Ascending aorta (tissue), 2 donors: ENCODE measurements around the gene ZFR2. TPM values are rescaled to one million over a fixed set of nuclear protein-coding genes. Genes with fewer than 3 reads are reported as not detected.

Experiments used
- DNase-seq, 2 donors: peaks; one replicate each; pipeline ENCODE4 v3.0.0-alpha.2; 2019; ENCODE audit warnings: low spot score in 2 of 2
- H3K27ac ChIP-seq, 2 donors: fragments of 200-600 bp; sonication (generic); one replicate each; pipeline ENCODE4 v1.5.1; 2016 to 2017; ENCODE audit warnings: mild to moderate bottlenecking in 1 of 2
- H3K27me3 ChIP-seq: fragments of 200-600 bp; sonication (generic); one replicate; pipeline ENCODE4 v1.5.1; 2017
- H3K36me3 ChIP-seq, 2 donors: fragments of 200-600 bp; sonication (generic); one replicate each; pipeline ENCODE4 v1.5.1; 2016
- H3K4me1 ChIP-seq, 2 donors: fragments of 200-600 bp; sonication (generic); one replicate each; pipeline ENCODE4 v1.5.1; 2016 to 2017; ENCODE audit warnings: mild to moderate bottlenecking in 1 of 2
- H3K4me3 ChIP-seq, 2 donors: fragments of 200-600 bp; sonication (generic); one replicate each; pipeline ENCODE4 v1.5.1; 2016 to 2017; ENCODE audit warnings: mild to moderate bottlenecking in 1 of 2
- H3K9me3 ChIP-seq, 2 donors: fragments of 200-600 bp; sonication (generic); one replicate each; pipeline ENCODE4 v1.5.1; 2016
- intact Hi-C: fragments of 100-400 bp; cut with DNase I; formaldehyde crosslinking; loops from one replicate; pipeline ENCODE4 v1.15.1; 2023
- total RNA-seq: library from RNA; depleted of rRNA; stranded (reverse); fragments of >200 nt; gene quantifications from one replicate; pipeline ENCODE4 v1.1.0, GENCODE V29; 2016
- TF ChIP-seq, protein P1 (sequence below), 3 experiments: fragments of 200-600 bp in 2 of 3; fragments of 450-650 bp in 1 of 3; sonication (generic) in 2 of 3; IDR thresholded peaks; one replicate each; pipeline ENCODE4 v1.5.1; 2016 to 2019; ENCODE audit warnings: antibody characterized with exemption in 3 of 3, mild to moderate bottlenecking in 1 of 3, moderate library complexity in 1 of 3

ZFR2 gene
- total RNA-seq, 1 donor from 2014 or later = not detected

DNA sequence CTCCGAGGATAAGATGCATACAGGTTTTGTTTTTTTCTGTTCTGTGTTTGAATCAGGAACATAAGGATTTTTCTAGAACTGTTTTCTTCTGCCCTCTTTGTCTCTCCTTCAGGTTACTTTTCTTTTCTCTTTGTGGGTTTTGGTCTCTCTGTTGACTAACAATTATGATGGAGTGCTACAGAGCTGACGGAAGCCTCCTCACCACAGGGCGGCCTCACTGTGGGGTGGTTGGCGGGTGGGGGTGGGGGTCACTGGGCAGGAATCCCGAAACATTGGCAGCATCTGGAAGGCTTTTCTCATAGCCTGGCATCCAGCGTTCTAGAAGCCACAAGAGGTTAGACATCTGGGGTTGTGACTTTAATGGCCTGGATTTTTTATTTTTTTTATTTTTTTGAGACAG lies 70.7 kb downstream of the ZFR2 start:
- DNase-seq = no peak
- H3K27me3 ChIP-seq = no peaks in the 10 kb centered on the region
- H3K27ac ChIP-seq = no peak overlapping the region
- no peaks in the 10 kb centered on the region for H3K4me1 ChIP-seq
- TF ChIP-seq, protein P1, sequence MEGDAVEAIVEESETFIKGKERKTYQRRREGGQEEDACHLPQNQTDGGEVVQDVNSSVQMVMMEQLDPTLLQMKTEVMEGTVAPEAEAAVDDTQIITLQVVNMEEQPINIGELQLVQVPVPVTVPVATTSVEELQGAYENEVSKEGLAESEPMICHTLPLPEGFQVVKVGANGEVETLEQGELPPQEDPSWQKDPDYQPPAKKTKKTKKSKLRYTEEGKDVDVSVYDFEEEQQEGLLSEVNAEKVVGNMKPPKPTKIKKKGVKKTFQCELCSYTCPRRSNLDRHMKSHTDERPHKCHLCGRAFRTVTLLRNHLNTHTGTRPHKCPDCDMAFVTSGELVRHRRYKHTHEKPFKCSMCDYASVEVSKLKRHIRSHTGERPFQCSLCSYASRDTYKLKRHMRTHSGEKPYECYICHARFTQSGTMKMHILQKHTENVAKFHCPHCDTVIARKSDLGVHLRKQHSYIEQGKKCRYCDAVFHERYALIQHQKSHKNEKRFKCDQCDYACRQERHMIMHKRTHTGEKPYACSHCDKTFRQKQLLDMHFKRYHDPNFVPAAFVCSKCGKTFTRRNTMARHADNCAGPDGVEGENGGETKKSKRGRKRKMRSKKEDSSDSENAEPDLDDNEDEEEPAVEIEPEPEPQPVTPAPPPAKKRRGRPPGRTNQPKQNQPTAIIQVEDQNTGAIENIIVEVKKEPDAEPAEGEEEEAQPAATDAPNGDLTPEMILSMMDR (IDR thresholded peaks at IDR 0.05) = no peak
- H3K36me3 ChIP-seq = no peaks in the 10 kb centered on the region
- H3K4me3 ChIP-seq = no peak overlapping the region
- intact Hi-C loops = no loop called here
- H3K9me3 ChIP-seq = peaks cover 0 to 12% of the 10 kb centered on the region in 2 donors

DNA sequence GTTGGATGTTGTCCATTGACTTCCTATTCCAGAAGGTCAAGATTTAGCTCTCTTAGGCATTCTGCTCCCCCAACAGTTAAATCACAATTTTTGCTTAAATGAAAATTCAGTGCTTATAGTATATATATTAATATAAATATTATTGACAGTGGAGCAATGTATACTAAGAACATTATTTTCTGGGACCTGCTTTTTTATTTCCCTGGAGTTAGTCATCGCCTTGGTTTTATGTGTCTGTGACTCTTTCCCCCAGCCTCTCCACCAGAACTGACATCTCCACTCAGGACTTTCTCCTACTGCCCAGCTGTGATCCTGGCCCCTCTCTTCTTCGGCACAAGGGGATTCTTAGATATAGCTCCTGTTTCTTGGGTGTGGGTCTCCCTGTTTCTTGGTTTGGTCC lies 72.5 kb downstream of the ZFR2 start:
- intact Hi-C loops = no loop called here
- no peaks in the 10 kb centered on the region for H3K4me1 ChIP-seq
- TF ChIP-seq, protein P1 (IDR thresholded peaks at IDR 0.05) = no peak
- H3K27ac ChIP-seq = no peak overlapping the region
- DNase-seq = no peak
- no peaks in the 10 kb centered on the region for H3K27me3 ChIP-seq
- no peak overlapping the region for H3K4me3 ChIP-seq
- no peaks in the 10 kb centered on the region for H3K36me3 ChIP-seq
- peaks cover 0 to 12% of the 10 kb centered on the region in 2 donors for H3K9me3 ChIP-seq

DNA sequence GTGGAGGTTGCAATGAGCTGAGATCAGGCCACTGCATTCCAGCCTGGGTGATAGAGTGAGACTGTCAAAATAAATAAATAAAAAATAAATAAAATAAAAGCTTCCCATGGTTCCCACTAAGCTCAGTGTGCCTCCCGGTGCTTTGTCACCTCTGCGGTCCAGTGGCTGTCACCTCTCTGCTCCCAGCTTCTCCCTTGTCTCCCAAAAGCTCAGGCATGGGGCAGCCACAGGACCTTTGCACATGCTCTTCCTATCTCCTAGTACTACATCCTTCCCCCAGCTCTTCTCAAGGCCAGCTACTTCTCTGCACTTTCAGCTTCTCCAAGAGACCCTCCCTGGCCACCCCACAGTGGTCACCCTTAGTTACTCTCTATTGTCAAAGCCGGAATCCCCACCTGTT lies 75.0 kb downstream of the ZFR2 start:
- no peaks in the 10 kb centered on the region for H3K36me3 ChIP-seq
- no peaks in the 10 kb centered on the region for H3K27me3 ChIP-seq
- intact Hi-C loops = no loop called here
- no peaks in the 10 kb centered on the region for H3K4me1 ChIP-seq
- H3K9me3 ChIP-seq = peaks cover 0 to 12% of the 10 kb centered on the region in 2 donors
- no peak overlapping the region for H3K27ac ChIP-seq
- H3K4me3 ChIP-seq = no peak overlapping the region
- TF ChIP-seq, protein P1 (IDR thresholded peaks at IDR 0.05) = no peak
- DNase-seq = no peak

DNA sequence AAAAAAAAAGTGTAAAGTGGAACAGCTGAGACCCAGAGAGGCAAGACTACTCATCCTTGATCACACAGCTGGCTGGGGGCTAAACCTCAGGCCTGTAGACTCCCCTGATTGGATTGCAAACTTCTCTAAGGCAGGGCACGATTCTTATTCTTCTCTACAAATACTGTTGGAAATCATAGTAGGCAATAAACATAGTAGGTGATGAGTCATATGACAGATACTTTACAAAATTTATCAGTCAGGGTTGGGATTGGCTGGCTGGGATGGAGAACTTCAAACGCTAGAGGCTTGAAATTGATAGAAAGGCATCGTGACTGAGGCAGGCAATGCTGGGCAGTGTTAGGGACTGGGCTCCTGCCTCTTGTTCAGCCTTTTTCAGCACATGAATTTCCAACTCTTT lies 76.7 kb downstream of the ZFR2 start:
- no peaks in the 10 kb centered on the region for H3K36me3 ChIP-seq
- H3K4me1 ChIP-seq = no peaks in the 10 kb centered on the region
- H3K4me3 ChIP-seq = no peak overlapping the region
- peaks cover 0 to 9% of the 10 kb centered on the region in 2 donors for H3K9me3 ChIP-seq
- DNase-seq = no peak
- TF ChIP-seq, protein P1 (IDR thresholded peaks at IDR 0.05) = no peak
- no peaks in the 10 kb centered on the region for H3K27me3 ChIP-seq
- intact Hi-C loops = no loop called here
- H3K27ac ChIP-seq = no peak overlapping the region

DNA sequence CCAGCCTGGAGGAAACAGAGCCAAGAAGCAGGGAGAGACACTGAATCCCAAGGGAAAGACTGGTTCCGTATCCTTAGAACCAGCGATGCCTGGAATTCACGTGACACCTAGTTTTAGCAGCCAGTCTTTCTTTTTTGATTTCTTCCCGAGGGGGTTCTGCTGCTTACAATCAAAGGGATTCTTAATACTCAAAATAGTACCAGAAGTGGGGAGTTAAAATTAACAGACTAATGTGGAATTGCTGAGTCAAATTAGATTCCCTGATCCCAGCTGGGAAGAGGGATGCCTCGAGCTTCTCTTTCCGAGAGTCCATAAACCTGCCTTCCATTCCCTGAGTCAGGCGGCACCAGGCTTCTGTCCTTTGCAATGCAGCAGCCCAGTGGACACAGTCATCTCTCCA lies 77.9 kb downstream of the ZFR2 start:
- TF ChIP-seq, protein P1 (IDR thresholded peaks at IDR 0.05) = no peak
- Histone ChIP-seq H3K4me1 (no peaks in the 10 kb centered on the region), H3K27ac (no peak overlapping the region), H3K4me3 (no peak overlapping the region), H3K27me3 (no peaks in the 10 kb centered on the region), H3K9me3 (no peaks in the 10 kb centered on the region), H3K36me3 (no peaks in the 10 kb centered on the region)
- intact Hi-C loops = no loop called here
- no peak for DNase-seq

DNA sequence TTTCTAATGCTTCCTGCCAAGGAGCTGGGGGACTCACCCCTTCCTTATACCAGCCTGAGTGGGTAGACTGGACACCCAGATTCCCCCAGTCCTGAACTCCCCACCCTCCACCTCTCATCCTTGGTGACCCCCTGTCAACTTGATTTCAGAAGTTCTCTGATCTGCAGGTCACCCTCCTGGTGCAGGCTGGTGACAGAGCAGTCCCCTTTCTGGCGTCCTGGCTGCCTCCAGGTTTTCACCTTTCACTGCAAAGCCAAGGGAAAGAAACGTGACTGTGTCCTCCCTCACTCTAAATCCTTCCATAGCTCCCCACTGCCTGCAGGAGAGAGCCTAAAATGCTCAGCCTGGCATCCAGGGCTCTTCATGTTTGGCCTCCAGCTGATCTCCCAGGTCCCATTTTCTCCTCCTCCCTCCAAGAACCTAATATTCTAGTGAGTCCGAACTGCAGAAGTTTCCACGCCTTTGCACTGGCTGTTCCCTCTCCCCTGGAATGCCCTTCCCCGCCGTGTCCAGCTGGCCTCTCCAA lies 78.6 kb downstream of the ZFR2 start:
- H3K27ac ChIP-seq = no peak overlapping the region
- intact Hi-C loops = no loop called here
- no peak overlapping the region for H3K4me3 ChIP-seq
- no peaks in the 10 kb centered on the region for H3K27me3 ChIP-seq
- H3K36me3 ChIP-seq = no peaks in the 10 kb centered on the region
- DNase-seq = no peak
- TF ChIP-seq, protein P1 (IDR thresholded peaks at IDR 0.05) = no peak
- H3K9me3 ChIP-seq = no peaks in the 10 kb centered on the region
- H3K4me1 ChIP-seq = no peaks in the 10 kb centered on the region
